Measurements from ENCODE around the gene GNS.
A peak's percentile ranks its signal among the peaks of the same experiment; 100 is the strongest.

Gene GNS

GRCh38 chr12:64671681-64672080, 87.5 kb downstream of the GNS start:
- DNase-seq, result no peak

- peak in 1 of 2 experiments; percentile 17 for DNase-seq
These were observed 88.1 kb downstream of the GNS start for GRCh38 chr12:64670919-64671639.

- no peak for DNase-seq
These were observed 89.2 kb downstream of the GNS start for GRCh38 chr12:64670019-64670418.

GRCh38 chr12:64669270-64669842, 89.8 kb downstream of the GNS start:
- peak in 1 of 2 experiments; percentile 35 for DNase-seq

- DNase-seq, result no peak
These were observed 91.4 kb downstream of the GNS start for GRCh38 chr12:64667793-64668192.

GRCh38 chr12:64666054-64666914, 92.9 kb downstream of the GNS start:
- no peak for DNase-seq

GRCh38 chr12:64665514-64665913, 93.7 kb downstream of the GNS start:
- DNase-seq, result peak in 1 of 2 experiments; percentile 49
